GM21717 (cell line): Measurements from ENCODE around the gene IL25.
"Not testable (repeated sequence)": the region's sequence is repeated elsewhere in the genome, so short reads cannot be mapped to it uniquely, and the experiment has no call there.

Experiments
- ATAC-seq: cut with Tn5 transposase; IDR thresholded peaks from one replicate; pipeline ENCODE4 v1.9.1; 2021; ENCODE audit warnings: mild to moderate bottlenecking, moderate library complexity; ENCODE audit not compliant: unreplicated experiment

IL25 gene

DNA sequence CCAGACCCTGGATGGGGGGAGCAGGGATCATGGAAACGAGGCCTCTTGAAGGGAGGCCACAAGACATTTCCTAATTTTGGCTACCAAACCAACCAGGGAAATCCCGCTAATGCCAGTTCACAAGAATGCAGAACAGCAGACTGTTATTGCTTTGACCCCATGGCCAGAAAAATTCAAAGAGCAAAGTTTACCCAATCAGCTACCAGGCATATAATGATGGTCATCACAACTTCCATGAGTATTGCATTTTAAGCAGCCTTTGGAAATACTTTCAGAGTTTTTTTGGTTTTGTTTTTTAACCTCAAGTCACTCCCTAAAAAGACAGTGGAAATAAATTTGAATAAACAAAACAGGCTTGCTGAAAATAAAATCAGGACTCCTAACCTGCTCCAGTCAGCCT, at the start of gene IL25:
TSS of gene IL25 (plus strand) at position 301 of the 400 bp plus-strand sequence.
- ATAC-seq, result no peak

DNA sequence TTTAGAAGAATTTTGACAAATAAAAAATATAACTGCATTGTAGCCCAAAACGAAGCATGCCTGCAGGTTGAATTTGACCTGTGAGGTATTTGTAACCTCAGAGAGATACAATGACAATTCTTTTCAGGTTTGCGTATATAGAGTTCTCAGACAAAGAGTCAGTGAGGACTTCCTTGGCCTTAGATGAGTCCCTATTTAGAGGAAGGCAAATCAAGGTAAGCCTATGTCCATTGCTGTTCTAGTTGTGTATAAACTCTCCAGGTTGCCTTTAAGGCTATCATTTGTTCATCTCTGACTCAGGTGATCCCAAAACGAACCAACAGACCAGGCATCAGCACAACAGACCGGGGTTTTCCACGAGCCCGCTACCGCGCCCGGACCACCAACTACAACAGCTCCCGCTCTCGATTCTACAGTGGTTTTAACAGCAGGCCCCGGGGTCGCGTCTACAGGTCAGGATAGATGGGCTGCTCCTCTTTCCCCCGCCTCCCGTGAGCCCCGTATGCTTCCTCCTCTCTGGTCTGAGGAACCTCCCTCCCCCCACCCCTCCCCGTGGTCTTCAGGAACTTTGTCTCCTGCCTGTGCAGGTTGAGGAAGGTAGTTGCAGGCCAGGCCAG, 48.7 kb upstream of the IL25 start:
- no peak for ATAC-seq

DNA sequence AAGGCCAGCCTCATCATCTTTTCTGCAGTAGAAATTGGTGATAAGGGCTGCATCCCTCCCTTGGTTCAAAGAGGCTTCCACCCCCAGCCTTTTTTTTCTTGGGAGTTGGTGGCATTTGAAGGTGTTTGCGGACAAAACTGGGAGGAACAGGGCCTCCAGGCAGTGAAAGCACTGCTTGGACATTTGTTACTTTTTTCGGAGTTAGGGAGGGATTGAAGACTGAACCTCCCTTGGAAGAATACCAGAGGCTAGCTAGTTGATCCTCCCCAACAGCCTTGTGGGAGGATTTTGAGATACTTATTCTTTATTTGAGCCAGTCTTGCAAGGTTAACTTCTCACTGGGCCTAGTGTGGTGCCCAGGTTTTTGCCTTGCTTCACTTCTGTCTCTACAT, 48.2 kb upstream of the IL25 start:
- no peak for ATAC-seq

DNA sequence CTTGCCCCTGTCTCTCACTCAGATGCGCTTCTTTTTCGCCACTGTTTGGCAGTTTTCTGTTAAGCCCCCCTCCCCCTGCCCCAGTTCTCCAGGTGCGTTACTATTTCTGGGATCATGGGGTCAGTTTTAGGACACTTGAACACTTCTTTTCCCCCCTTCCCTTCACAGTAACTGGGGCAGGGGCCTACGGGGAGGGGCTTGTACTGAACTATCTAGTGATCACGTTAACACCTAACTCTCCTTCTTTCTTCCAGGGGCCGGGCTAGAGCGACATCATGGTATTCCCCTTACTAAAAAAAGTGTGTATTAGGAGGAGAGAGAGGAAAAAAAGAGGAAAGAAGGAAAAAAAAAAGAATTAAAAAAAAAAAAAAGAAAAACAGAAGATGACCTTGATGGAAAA, 47.6 kb upstream of the IL25 start:
- ATAC-seq, result no peak

DNA sequence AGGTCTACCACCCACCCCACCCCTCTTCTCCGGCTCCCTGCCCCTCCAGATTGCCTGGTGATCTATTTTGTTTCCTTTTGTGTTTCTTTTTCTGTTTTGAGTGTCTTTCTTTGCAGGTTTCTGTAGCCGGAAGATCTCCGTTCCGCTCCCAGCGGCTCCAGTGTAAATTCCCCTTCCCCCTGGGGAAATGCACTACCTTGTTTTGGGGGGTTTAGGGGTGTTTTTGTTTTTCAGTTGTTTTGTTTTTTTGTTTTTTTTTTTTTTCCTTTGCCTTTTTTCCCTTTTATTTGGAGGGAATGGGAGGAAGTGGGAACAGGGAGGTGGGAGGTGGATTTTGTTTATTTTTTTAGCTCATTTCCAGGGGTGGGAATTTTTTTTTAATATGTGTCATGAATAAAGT, 46.9 kb upstream of the IL25 start:
- ATAC-seq, result not testable (repeated sequence)

DNA sequence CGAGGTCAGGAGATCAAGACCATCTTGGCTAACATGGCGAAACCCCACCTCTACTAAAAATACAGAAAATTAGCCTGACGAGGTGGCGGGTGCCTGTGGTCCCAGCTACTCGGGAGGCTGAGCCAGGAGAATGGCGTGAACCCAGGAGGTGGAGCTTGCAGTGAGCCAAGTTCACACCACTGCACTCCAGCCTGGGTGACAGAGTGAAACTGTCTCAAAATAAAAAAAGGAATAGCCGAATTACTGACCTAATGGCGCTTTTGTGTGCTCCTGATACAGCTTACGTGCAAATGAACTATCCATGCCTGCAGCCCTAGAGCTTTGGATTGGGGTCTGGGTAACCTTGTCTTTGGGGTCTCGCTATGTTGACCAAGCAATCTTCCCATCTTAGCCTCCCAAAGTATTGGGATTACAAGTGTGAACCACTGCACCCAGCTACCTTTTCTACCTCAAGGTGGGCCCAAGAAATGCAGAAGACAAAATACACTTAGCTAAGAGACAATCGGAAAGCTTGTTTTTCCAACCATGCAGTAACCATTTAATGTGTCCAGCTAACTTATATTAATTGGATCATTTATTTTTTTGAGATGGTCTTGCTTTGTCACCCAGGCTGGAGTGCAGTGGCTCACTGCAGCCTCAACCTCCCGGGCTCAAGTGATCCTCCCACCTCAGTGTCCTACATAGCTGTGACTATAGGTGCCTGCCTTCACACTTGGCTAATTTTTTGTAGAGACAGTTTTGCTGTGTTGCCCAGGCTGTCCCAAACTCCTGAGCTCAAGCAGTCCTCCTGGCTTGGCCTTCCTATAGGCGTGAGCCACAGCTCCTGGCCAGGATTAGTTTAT, 45.9 kb upstream of the IL25 start:
- ATAC-seq, result no peak

DNA sequence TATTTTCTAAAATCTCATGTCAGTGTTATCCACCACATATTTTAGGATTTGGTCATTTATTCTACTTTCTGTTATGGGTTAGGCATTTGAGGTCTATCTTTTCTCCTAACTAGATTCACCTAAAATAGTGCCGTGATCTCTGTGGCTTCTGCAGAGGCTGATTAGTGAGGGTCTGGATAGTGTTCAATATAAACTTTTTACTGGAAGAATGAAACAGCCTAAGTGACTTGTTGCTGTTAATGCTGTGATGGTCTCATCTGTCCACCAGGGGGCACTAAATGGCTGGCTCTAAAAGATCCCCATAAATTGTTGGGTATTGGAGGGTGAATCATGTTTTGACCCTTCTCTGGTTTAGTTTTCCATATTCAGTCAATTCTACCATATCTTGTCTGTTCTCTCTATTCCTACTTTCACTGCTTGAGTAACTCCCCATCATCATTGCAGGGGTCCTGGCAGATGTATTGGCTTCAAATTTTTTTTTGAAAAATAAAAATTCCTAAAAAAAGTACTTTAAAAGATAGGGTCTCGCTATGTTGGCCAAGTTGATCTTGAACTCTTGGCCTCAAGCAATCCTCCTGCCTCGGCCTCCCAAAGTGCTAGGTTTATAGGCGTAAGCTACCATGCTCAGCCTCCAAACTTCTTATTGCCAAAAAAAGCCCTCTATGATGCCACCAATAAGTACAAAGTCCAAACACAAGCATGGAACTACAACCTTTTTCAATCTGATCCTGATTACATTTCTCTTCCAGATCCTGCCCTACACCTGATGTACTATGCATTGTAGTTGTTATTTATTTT, 44.5 kb upstream of the IL25 start:
- no peak for ATAC-seq

DNA sequence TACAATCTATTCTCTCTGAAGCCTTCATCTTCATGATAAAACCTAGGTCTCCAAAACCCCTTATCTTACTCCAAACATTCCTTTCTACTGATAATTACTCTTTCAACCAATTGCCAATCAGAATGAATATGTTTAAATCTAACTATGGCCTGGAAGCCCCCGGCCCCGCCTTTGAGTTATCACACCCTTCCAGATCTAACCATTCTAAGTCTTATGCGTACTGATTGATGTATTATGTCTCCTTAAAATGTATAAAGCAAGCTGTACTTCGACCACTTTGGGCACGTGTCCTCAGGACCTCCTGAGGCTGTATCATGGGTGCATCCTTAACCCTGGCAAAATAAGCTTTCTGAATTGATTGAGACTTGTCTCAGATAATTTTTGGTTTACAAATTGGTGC, 37.0 kb upstream of the IL25 start:
- no peak for ATAC-seq

DNA sequence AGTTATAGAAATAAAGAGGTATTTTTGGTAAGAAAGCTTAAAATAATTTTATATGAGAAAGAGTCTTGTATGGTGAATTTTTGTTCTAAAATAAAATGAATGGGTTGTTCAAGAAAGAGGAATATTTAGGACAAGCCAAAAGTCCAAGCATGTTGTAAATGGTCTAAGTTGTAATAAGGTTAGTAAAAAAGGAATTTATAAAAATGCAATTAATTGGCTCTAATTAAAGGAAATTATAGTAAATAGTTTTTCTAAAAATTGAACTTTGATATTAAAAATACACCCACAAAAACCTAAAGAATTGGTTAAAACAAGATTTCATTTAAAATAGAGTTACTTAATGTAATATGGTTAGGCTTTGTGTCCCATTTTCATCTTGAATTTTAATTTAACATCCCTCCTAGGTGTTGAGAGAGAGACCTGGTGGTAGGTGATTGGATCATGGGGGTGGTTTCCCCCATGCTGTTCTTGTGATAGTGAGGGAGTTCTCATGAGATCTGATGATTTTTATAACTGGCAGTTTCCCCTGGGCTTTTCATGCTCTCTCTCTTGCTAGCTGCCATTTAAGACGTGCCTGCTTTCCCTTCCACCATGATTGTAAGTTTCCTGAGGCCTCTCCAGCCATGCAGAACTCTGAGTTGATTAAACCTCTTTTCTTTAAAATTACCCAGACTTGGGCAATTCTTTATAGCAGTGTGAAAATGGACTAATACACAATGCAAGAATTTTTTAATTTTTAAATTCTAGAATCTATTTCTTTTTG, 32.9 kb upstream of the IL25 start:
- ATAC-seq, result no peak

DNA sequence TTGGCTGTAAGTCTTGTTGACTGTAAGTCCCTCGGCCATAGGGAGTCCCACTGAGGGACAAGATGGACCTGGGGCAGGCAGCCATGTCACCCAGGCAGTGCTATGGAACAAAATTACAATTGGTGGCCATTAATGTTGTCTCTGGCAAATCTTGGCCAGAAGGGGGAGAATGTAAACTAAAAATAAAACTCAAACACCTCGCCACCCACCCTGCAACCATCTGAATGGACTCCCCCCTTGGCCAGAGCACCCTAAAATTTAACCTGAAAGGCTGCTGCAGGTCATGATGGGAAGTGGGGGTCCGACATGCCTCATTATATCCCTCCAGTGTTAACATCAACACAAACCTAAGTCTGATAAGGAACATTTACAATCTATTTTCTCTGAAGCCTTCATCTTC, 28.1 kb upstream of the IL25 start:
- no peak for ATAC-seq

DNA sequence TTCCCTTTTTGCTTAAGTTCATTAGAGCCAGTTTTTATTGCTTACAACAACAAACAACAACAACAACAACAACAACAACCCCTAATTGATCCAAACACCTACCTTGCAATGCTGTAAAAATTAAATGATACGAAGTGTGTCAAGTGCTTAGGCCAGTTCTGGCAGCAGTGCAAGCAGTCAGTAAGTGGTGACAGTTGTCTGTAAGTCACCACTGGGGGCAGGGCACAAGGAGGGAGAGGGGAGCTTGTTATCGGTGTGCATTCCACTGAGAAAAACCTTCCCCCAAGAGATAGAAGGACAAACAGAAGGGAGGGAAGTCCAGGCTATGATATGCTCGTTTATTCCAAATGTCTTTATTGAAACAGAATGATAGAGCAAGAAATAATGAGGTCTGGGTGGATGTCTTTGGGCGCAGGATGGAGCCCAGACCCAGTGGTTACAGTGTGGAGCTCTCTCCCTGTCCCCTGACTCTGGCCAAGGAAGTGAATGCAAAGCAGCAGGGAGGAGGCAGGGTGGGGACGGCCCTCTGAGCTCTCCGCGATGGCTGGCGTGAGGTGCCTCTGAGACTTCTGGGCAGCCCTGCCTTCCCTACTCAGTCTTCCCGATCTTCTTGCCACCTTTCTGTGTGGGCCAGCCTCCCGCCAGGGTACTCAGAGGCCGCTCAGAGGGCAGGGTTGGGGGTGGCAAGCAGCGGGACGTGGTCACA, 26.5 kb upstream of the IL25 start:
- no peak for ATAC-seq

DNA sequence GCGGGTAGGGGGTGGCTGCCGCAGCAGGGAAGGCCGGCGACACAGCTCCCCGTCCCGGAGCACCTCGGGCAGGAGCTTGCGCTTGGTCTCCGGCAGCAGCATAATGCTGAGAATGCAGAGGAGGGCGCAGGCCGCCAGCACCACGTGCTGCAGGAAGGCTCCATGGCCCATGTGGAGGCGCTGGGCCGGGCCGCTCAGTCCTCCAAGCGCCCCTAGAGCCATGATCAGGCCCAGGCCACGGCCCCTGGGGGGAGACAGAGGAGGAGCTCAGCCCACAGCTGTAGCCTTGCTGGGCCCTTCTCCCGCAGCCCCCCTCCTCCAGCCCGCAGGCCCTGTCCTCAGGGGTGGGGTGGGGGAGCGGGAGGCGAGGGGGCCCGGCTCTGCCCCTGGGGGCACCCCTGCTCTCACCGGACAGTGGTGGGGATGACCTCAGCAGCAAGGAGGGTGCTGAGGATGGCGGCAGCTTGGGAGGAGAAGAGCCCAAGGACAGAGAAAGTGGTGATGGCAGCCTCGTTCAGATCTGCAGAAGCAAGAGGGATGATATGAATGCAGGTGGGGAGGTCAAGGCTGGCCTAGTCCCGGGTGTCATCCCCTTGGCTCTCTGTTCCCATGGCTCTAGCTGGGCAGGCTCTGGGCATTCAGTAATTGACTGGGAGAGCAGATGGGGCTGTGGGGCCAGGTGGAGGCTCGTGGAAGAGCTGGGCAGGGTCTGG, 25.8 kb upstream of the IL25 start:
- ATAC-seq, result no peak

DNA sequence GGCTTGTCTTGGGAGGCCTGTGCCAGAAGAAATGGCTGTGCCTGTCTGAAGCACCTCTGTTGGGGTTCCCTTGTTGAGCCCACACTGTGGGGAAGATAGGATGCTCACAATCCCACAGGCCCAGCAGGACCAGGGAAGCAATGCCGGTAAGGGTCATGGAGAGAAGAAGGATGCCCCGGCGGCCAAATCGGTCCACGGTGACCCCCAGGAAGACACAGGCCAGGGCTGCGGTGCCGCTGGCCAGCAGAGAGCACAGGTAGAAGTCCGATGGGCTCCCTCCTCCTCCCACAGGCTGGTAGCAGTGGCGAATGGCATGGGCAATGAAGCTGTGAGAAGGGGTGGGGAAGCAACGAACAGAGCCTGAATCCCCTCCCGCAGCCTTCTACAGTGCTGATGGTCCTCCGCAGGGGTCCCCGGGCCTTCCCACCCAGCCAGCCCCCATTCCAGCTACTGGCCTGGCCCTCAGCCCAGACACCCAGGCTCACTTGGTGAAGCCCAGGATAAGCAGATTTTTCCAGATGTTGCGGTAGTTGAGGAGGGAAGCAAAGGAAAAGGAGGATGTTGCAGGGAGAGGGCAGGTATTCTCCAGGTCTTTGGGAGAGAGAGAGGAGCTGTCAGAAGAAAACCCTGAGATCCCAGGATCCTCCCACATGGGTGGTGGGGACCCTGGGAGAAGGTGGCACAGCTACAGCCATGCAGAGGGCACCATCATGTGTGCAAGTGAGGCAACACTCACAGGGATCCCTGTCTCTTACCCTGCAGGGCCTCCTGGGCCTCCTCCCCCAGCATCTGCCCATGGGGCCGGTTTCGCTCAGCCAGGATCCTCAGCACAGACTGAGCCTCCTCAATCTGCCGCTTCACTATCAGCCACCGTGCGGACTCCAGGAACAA, 25.0 kb upstream of the IL25 start:
- no peak for ATAC-seq

DNA sequence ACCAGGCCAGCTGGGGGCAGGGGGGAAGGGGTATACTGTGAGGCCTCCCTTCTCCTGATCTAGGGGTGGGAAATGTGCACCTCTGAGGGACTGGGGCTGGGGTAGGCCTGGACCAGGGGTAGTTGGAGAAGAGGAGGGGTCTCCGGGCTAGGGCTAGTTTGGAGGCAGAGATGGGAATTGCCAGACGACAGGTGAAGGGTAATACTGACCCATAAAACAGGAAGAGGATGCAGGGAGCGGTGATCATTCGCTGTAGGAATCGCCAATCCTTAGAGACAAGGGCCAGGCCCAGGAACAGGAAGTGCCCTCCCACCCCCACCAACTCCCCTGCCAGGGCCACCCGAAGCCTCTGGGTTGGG, 24.3 kb upstream of the IL25 start:
- ATAC-seq, result no peak

DNA sequence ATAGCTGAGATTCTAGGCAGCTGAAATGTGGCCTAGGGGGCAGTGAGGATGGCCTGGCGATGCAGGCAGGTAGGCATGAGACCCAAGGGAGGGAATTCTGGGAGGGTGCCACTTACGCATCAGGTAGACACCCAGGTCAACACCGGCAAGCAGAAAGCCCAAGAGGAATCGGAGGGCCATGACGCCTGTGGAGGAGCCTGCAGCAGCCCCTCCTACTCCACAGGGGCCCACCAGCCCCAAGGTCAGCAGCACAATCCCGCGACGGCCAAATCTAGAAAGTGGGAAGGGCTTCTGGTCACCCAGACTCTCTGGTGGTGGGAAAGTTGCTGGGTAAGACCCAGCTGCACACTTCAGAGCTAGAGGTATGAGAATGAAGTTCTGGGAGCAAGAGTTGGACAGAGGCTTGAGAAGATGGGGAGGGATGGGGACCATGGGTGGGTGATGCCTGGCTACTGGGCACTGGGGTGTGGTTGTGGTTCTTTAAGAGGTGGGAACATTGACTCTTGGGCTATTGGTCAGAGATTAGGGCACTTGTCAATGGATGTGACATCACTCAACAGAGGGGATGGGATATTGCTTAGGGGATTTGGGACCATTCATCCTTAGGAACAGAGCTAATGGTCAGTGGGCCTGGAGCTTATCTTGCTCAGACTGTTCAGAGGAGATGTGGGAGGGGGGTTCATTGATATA, 23.3 kb upstream of the IL25 start:
- ATAC-seq, result no peak

DNA sequence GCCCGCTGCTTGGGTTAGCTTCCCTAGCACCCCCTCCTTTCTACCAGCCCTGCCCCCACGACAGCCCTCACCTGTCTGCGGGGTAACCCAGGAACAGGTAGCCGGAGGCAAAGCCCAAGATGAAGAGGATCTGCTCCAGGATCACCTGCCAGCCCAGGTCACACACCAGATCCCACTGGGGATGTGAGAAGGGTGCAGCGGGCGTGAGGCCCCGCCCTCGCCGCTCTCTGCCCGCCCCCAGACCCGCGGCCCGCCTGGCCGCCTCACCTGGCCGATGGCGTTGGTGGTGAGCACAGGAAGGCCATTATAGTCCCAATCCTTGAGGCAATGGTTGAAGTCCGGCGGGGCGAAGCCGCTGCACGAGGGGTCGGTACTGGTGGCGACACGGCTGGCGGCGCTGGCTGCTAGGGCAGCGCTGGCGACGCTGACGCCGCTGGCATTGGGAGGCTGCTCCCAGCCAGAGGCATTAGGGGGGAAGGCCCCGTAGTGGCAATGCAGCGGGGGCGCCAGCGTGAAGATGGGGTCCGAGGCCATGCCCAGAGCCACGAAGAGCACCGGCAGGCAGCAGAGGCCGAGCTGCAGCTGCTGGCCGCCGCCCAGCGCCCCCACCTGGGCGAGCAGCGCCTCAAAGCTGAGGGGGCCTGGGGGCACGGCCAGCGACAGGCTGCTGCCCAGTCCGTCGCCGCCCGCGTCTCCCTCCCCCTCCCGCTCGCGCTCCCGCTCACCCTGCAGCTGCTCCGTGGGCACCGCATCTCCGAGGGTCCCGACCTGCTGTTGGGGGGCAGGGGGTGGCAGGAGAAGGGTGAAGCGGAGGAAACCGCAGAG, 20.7 kb upstream of the IL25 start:
- no peak for ATAC-seq
